Measurements from ENCODE around the gene PRKCB. TPM values are rescaled to one million over a fixed set of nuclear protein-coding genes. Genes with fewer than 3 reads are reported as not detected.
"Not testable (repeated sequence)": the region's sequence is repeated elsewhere in the genome, so short reads cannot be mapped to it uniquely, and the experiment has no call there.

Gene PRKCB
- total and polyA plus RNA-seq, 3 donors from 2014 or later: 25.5 to 49.7 (median 26.6) TPM

DNA sequence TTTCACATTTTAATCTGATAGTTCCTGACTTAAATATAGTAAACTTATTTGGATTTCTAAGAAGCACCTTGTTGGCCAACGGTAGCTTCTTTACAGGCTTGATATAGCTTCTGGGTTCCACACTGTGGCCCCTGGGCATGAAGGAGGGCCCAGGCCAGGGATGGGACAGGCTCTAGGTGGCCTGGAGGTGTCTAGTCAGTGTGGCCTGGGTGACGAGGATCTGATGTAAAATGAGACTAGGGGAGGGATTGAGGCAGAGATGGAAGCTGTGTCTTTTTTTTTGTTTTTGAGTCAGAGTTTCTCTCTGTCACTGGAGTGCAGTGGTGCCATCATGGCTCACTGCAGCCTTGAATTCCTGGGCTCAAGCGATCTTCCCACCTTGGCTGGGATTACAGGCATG, 187.0 kb downstream of the PRKCB start:
- Histone ChIP-seq H3K9me3 (no peaks in the 10 kb centered on the region), H3K27me3 (no peaks in the 10 kb centered on the region), H3K4me1 (peaks cover 2% of the 10 kb centered on the region), H3K4me3 (no peak overlapping the region), H3K27ac (no peak overlapping the region), H3K36me3 (ENCODE audit: low read depth, missing control alignments) (no peaks in the 10 kb centered on the region)
- DNase-seq: no peak
- 57 to 88% methylated on average over 1 to 3 of the region's 3 CpGs for WGBS, 2 donors
- TF ChIP-seq CTCF (IDR thresholded peaks at IDR 0.05) (no peak), POLR2A (IDR thresholded peaks at IDR 0.05) (no peak)
- intact Hi-C loops (cut with DNase I; ENCODE audit: low total_unique reads): no loop called here

DNA sequence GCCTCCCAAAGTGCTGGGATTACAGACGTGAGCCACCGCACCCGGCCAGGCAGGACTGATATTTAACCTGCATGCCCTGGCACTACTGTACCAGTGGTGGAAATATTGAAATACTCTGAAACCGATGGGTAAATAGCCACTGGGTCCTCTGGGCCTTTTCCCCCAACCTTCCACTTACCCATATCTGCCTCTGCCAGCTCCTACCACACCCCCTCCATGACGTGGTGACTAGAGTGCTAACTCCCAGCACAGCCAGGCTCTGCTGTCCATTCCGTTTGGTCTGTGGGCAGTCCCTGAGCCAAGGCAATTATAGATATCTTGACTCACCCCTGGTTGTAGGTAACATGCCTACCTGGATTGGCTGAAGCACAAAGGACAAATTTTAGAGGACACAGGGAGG, 187.8 kb downstream of the PRKCB start:
- H3K36me3 ChIP-seq (ENCODE audit: low read depth, missing control alignments): no peaks in the 10 kb centered on the region
- H3K9me3 ChIP-seq: no peaks in the 10 kb centered on the region
- 67 to 83% methylated on average over 6 of the region's 6 CpGs for WGBS, 2 donors
- no peak for TF ChIP-seq POLR2A (IDR thresholded peaks at IDR 0.05)
- TF ChIP-seq CTCF (IDR thresholded peaks at IDR 0.05): no peak
- no peak for DNase-seq
- H3K27ac ChIP-seq: no peak overlapping the region
- no peak overlapping the region for H3K4me3 ChIP-seq
- intact Hi-C loops (cut with DNase I; ENCODE audit: low total_unique reads): no loop called here
- peaks cover 5% of the 10 kb centered on the region for H3K4me1 ChIP-seq
- H3K27me3 ChIP-seq: no peaks in the 10 kb centered on the region

DNA sequence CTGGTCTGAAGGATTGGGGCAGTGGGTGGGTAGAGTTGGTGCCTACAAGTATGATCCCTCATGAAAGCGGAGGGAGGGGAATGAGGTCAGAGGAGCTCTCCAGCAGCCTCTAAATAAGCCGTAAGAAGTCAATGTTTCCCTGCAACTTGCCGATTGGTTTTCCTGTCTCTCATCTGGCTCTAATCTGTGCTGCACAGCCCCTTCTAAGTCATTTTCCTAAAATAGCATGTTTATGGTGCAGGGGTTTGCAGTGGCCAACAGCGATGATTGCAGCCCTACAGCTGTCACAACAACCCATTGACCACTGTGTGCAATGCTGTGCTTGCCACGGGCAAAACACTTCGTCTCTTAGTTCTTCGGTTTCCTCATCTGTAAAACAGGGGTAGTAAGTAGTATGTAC, 189.2 kb downstream of the PRKCB start:
- H3K4me3 ChIP-seq: no peak overlapping the region
- no peak for TF ChIP-seq CTCF (IDR thresholded peaks at IDR 0.05)
- TF ChIP-seq POLR2A (IDR thresholded peaks at IDR 0.05): no peak
- intact Hi-C loops (cut with DNase I; ENCODE audit: low total_unique reads): no loop called here
- no peaks in the 10 kb centered on the region for H3K36me3 ChIP-seq (ENCODE audit: low read depth, missing control alignments)
- H3K27ac ChIP-seq: no peak overlapping the region
- H3K4me1 ChIP-seq: peaks cover 5% of the 10 kb centered on the region
- 86 to 88% methylated on average over 7 of the region's 7 CpGs for WGBS, 2 donors
- no peak for DNase-seq
- no peaks in the 10 kb centered on the region for H3K9me3 ChIP-seq
- no peaks in the 10 kb centered on the region for H3K27me3 ChIP-seq

- Histone ChIP-seq H3K27ac (no peak overlapping the region), H3K9me3 (no peaks in the 10 kb centered on the region), H3K4me1 (peaks cover 5% of the 10 kb centered on the region), H3K27me3 (no peaks in the 10 kb centered on the region), H3K4me3 (no peak overlapping the region), H3K36me3 (ENCODE audit: low read depth, missing control alignments) (no peaks in the 10 kb centered on the region)
- TF ChIP-seq CTCF (IDR thresholded peaks at IDR 0.05): no peak
- no peak for TF ChIP-seq POLR2A (IDR thresholded peaks at IDR 0.05)
- intact Hi-C loops (cut with DNase I; ENCODE audit: low total_unique reads): no loop called here
- peak; percentile 68 for DNase-seq
- WGBS, 2 donors: 25 to 34% methylated on average over 8 of the region's 8 CpGs
Measured at GRCh38 chr16:24027466-24027865, 191.7 kb downstream of the PRKCB start.

DNA sequence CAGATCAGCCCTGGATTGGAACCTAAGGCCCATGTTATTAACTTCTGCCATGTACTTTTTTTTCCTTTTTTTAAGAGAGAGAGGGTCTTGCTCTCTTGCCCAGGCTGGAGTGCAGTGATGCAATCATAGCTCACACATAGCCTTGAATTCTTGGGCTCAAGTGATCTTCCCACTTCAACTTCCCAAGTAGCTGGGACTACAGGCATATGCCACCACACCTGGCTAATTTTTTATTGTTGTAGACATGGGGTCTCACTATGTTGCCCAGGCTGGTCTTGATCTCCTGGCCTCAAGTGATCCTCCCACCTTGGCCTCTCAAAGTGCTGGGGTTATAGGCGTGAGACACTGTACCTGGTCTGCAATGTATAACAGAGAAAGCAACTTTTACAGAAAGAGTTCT, 194.1 kb downstream of the PRKCB start:
- H3K4me1 ChIP-seq; H3K9me3 ChIP-seq; H3K27ac ChIP-seq; H3K27me3 ChIP-seq; intact Hi-C loops (cut with DNase I; ENCODE audit: low total_unique reads); H3K36me3 ChIP-seq (ENCODE audit: low read depth, missing control alignments); DNase-seq; H3K4me3 ChIP-seq: not testable (repeated sequence)
- 100% methylated on average over 1 of the region's 1 CpG for WGBS, 2 donors

Measured in testis (tissue), 3 donors.